ENCODE results near the gene CCKAR. TPM values are rescaled to one million over a fixed set of nuclear protein-coding genes. Genes with fewer than 3 reads are reported as not detected.

CCKAR gene
- total RNA-seq, 4 donors from 2014 or later, result not detected

DNA sequence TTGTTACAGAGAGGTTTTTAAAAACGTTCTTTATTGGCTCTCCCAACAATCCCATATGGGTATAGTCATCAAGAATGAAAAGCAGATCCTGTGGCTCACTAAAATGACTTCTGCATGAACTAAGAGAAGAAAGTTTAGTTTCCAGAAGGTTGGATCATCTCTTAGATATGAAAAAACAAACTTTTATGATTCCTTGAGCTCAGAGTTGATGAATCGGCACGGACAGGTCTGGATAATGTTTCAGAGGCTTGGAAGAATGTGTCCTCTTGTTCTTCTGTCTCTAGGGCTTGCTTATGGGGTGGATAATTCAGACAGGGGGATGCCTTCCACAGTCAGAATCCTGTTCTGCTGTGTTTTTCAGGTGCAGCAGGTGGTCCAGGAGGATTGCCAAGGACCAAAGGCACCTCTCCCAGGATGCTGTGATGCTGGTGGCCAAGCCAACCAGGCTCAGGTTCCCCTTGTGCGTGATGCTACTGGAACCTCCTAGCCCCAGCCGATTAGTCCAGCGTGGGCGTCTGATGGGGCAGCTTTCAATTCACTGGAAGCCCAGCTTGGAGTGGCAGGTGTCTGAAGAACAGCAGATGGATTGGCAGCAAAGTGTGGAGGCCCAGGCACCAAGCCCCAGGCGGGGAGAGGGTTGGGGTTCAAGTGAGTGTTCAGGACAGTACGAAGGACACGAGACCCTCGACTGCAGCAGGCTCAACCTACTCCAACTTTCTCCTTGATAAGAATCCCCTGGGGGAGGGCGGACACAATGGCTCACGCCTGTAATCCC, 30.3 kb downstream of the CCKAR start:
- no peaks in the 10 kb centered on the region for H3K36me3 ChIP-seq
- no peaks in the 10 kb centered on the region for H3K4me1 ChIP-seq
- no peak overlapping the region for H3K4me3 ChIP-seq
- no peak overlapping the region for H3K27ac ChIP-seq
- H3K27me3 ChIP-seq, result no peaks in the 10 kb centered on the region
- peaks cover 0 to 4% (median 0%) of the 10 kb centered on the region in 4 donors for H3K9me3 ChIP-seq
- no peak for DNase-seq (ENCODE audit: low spot score in 2 of 2)
- TF ChIP-seq EP300 (IDR thresholded peaks at IDR 0.05) (no peak), POLR2A (IDR thresholded peaks at IDR 0.05) (no peak)
- TF ChIP-seq, protein P1, sequence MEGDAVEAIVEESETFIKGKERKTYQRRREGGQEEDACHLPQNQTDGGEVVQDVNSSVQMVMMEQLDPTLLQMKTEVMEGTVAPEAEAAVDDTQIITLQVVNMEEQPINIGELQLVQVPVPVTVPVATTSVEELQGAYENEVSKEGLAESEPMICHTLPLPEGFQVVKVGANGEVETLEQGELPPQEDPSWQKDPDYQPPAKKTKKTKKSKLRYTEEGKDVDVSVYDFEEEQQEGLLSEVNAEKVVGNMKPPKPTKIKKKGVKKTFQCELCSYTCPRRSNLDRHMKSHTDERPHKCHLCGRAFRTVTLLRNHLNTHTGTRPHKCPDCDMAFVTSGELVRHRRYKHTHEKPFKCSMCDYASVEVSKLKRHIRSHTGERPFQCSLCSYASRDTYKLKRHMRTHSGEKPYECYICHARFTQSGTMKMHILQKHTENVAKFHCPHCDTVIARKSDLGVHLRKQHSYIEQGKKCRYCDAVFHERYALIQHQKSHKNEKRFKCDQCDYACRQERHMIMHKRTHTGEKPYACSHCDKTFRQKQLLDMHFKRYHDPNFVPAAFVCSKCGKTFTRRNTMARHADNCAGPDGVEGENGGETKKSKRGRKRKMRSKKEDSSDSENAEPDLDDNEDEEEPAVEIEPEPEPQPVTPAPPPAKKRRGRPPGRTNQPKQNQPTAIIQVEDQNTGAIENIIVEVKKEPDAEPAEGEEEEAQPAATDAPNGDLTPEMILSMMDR (IDR thresholded peaks at IDR 0.05), result no peak
- WGBS, 2 donors, result 91 to 92% methylated on average over 13 of the region's 13 CpGs

DNA sequence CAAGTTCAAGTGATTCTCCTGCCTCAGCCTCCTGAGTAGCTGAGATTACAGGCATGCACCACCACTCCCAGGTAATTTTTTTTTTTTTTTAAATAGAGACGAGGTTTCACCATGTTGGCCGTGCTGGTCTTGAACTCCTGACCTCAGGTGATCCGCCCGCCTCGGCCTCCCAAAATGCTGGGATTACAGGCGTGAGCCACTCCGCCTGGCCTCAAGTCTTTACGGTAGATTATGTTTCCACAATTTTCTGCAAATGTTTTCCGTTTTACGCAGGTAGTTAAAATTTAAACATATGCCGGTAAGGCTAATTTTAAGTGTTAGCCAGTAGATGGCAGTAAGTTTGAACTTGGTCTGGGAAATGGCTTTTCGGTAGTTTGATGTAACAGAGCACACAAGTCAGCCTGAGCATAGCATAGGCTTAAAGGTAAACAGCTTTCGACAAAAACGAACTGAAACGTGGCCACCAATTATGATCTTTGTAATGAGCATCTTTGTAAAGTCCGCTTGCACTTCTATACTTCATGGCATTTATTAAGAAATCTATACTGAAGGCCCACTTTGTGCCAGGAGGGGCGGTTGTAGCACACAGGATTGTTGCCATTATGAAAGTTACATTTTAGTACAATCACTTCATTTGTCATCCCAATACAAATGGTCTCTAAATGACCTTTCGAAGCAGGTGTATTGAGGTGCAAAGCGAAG, 31.1 kb downstream of the CCKAR start:
- WGBS, 2 donors, result 39 to 43% methylated on average over 19 of the region's 19 CpGs

DNA sequence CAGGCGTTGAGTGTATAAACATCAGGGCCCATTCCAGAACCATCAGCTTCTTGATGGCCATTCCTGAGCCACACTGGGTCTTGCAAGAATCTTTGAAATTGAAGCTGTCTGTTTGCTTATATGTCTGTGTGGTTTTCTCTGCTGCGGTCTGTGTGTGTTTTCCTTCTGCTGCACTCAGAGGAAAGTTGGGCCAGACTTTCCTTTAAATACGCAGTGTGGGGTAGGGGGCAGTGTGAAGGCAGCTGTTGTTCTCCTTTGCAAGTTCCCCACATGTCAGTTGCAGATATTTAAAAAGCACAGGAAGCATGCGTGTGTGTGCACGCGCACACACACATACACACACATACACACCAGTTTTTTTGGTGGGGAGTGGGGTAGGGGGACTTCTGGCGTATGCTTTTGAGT, 32.1 kb downstream of the CCKAR start:
- no peaks in the 10 kb centered on the region for H3K4me1 ChIP-seq
- H3K36me3 ChIP-seq, result no peaks in the 10 kb centered on the region
- H3K27me3 ChIP-seq, result no peaks in the 10 kb centered on the region
- peaks cover 0 to 12% (median 0%) of the 10 kb centered on the region in 4 donors for H3K9me3 ChIP-seq
- DNase-seq (ENCODE audit: low spot score in 2 of 2), result no peak
- TF ChIP-seq, protein P1 (IDR thresholded peaks at IDR 0.05), result no peak
- TF ChIP-seq EP300 (IDR thresholded peaks at IDR 0.05), result no peak
- TF ChIP-seq POLR2A (IDR thresholded peaks at IDR 0.05), result no peak
- no peak overlapping the region for H3K27ac ChIP-seq
- no peak overlapping the region for H3K4me3 ChIP-seq
- 43 to 56% methylated on average over 7 of the region's 7 CpGs for WGBS, 2 donors

More for the DNA sequence above, 31.1 kb downstream of the CCKAR start:
- TF ChIP-seq, protein P1 (IDR thresholded peaks at IDR 0.05), result peak; percentile 25 to 49 (median 41)
- TF ChIP-seq POLR2A (IDR thresholded peaks at IDR 0.05), result no peak
- no peak overlapping the region for H3K4me3 ChIP-seq
- H3K9me3 ChIP-seq, result peaks cover 0 to 6% (median 0%) of the 10 kb centered on the region in 4 donors
- no peaks in the 10 kb centered on the region for H3K4me1 ChIP-seq
- H3K36me3 ChIP-seq, result no peaks in the 10 kb centered on the region
- no peak for DNase-seq (ENCODE audit: low spot score in 2 of 2)
- H3K27ac ChIP-seq, result no peak overlapping the region
- no peaks in the 10 kb centered on the region for H3K27me3 ChIP-seq

DNA sequence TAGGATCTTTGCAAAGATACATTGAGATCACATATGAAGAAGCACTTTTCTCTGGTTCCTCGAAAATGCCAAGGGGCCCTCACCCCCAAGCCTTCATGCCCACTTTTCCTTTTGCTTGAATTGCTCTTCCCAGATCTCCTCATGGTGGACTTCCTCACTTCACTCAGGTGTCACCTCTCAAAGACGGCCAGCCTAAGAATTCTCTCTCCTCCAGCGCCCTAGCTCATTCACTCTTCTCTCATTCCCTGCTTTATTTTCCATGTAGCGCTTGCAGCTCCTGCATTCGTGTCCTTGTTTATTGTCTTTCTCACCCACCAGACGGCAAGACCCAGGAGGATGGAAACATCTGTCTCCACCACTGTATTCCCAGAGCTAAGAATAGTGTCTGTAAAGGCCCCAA, 32.9 kb downstream of the CCKAR start:
- Histone ChIP-seq H3K36me3 (no peaks in the 10 kb centered on the region), H3K9me3 (peaks cover 0 to 12% (median 0%) of the 10 kb centered on the region in 4 donors), H3K27me3 (no peaks in the 10 kb centered on the region), H3K4me3 (no peak overlapping the region), H3K27ac (no peak overlapping the region), H3K4me1 (no peaks in the 10 kb centered on the region)
- WGBS, 2 donors, result 91% methylated on average over 6 of the region's 6 CpGs
- no peak for TF ChIP-seq POLR2A (IDR thresholded peaks at IDR 0.05)
- no peak for TF ChIP-seq EP300 (IDR thresholded peaks at IDR 0.05)
- TF ChIP-seq, protein P1 (IDR thresholded peaks at IDR 0.05), result no peak
- DNase-seq (ENCODE audit: low spot score in 2 of 2), result no peak

DNA sequence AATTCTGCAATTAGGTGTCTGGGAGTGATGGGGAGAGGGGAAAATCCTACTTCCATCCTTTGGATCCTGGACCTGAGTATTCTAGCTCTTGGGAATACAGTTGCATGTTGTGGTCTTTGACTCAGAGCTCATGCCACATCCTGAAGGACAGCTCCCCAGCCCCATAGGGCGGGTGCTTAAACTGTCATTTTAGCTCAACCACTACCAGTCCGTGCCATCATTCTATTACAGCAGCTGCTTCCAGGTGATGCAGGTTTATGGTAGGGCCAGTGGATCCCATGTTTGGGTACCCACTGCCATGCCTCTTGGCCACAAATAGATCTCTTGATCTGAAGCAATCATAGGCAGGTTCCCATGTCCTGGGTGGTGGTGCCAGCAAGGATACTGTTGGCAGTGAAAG, 34.7 kb downstream of the CCKAR start:
- H3K4me3 ChIP-seq, result no peak overlapping the region
- no peaks in the 10 kb centered on the region for H3K4me1 ChIP-seq
- TF ChIP-seq POLR2A (IDR thresholded peaks at IDR 0.05) (no peak), EP300 (IDR thresholded peaks at IDR 0.05) (no peak)
- TF ChIP-seq, protein P1 (IDR thresholded peaks at IDR 0.05), result no peak
- no peak for DNase-seq (ENCODE audit: low spot score in 2 of 2)
- WGBS, 2 donors, result 92 to 95% methylated on average over 2 of the region's 2 CpGs
- H3K36me3 ChIP-seq, result no peaks in the 10 kb centered on the region
- H3K27ac ChIP-seq, result no peak overlapping the region
- H3K27me3 ChIP-seq, result no peaks in the 10 kb centered on the region
- H3K9me3 ChIP-seq, result peaks cover 0 to 12% (median 0%) of the 10 kb centered on the region in 4 donors
